ENCODE results near the gene EVX2.

EVX2 gene

GRCh38 chr2:176121190-176122051 lies 37.7 kb upstream of the EVX2 start:
- no peak for DNase-seq

GRCh38 chr2:176120364-176121189 lies 36.8 kb upstream of the EVX2 start:
- no peak for DNase-seq

DNA sequence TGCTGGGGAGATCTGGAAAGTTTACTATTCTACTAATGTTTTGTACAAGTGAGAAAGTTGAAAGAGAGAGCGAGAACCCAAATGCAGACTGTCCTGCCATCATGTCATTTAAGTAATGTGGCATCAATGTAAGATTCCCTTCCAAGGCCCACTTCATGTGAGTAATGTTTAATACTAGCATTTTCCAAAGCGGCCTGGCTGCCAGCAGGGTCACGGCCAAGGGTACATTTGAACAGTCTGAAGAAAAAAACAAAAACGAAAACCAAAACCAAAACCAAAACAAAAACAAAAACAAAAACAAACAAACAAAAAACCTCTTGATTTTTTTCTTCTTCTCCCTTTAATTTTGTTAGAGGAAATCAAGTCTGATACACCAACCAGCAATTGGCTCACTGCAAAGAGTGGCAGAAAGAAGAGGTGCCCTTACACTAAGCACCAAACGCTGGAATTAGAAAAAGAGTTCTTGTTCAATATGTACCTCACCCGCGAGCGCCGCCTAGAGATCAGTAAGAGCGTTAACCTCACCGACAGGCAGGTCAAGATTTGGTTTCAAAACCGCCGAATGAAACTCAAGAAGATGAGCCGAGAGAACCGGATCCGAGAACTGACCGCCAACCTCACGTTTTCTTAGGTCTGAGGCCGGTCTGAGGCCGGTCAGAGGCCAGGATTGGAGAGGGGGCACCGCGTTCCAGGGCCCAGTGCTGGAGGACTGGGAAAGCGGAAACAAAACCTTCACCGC lies 35.0 kb upstream of the EVX2 start:
- DNase-seq, result peak; percentile 5

DNA sequence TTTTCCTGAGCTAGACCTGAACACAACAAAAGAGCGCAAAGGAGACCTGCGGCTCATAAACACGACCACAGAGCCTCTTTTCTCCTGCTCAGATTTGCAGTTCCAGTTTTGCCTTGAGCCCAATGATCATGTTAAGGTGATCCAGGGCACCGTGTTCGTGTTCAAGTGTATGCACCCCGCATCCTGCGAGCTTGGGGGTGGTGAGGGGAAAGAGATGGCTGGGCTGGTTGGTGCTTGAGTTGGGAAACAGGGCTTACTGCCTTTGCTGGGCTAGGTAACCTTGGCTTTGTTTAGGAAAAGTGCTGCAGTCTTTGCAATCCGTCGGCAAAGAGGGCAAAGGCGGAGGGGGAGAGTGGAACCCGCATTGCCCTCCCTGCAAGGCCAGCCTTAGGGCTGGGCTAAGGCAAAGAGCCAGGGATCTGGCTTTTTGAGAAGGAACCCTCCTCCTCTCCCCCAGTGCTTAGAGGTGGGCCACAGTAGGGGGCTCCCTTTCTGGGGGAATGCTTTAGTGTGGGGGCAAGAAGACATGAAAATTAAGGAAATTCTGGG lies 34.1 kb upstream of the EVX2 start:
- no peak for DNase-seq

DNA sequence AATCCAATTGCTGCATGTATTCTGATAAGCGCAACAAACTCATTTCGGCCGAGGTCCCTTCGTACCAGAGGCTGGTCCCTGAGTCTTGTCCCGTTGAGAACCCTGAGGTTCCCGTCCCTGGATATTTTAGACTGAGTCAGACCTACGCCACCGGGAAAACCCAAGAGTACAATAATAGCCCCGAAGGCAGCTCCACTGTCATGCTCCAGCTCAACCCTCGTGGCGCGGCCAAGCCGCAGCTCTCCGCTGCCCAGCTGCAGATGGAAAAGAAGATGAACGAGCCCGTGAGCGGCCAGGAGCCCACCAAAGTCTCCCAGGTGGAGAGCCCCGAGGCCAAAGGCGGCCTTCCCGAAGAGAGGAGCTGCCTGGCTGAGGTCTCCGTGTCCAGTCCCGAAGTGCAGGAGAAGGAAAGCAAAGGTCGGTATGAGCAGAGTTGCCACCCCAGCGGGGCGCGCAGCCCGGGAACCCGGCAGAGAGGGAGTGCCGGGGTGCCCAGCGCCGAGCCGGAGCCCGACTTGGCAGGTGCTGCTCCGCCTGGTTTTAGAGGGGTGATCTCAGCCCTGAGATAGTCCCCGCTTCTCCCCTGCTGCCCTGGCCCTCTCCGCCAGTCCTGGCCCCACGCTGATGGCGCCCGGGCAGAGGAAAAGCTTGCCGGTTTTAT lies 33.5 kb upstream of the EVX2 start:
- DNase-seq, result no peak

DNA sequence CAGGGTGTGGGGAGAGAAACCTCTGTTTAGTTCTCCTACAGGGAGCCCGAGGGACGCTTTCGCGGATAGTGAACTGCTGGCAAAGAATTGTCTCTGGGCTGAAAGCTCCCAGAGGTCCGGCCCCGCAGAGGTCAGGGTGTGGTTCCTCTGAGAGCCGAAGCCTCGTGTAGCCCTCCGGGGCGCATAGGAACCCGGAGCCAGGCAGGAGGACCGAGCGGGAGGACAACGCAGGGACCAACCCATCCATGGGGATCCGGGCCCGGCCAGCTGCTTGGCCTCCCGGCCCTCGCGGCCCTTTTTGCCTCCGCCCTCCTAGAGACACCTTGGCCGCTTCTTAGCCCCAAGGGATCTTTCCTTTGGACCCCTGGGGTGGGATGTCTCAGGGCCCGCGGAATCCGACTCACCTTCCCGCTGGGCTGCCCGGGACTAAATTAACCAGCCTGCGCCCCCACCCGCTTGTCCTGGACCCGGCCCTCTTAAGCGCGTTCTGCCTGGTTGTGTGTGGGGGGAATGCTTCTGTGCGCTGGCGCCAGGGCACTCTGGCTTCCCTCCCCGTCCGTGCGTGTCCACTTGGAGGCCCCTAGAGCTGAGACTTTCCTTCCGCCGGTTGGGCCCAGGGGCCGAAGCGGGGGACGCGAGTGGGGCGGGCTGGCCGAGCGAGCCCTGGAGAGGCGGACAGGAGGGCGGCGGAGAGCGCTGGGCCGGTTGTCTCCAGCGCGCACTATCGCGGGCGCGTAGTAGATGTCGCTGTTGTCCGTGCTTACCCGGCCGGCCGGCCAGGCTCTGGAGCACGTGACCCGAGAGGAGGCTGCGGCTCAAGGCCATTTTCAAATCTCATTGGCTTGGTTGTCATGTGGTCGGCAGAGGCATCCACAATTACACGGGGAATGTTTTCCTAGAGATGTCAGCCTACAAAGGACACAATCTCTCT lies 32.4 kb upstream of the EVX2 start, which contains the start of gene HOXD10:
Gene HOXD10, plus strand, starts transcription at position 896 of the 931 bp plus-strand sequence. CDS start 56 bp downstream, outside the sequence.
- no peak for DNase-seq

- DNase-seq, result no peak
Observed at GRCh38 chr2:176114930-176115625, 31.3 kb upstream of the EVX2 start.

- no peak for DNase-seq
Observed at GRCh38 chr2:176114120-176114929, 30.6 kb upstream of the EVX2 start.

DNA sequence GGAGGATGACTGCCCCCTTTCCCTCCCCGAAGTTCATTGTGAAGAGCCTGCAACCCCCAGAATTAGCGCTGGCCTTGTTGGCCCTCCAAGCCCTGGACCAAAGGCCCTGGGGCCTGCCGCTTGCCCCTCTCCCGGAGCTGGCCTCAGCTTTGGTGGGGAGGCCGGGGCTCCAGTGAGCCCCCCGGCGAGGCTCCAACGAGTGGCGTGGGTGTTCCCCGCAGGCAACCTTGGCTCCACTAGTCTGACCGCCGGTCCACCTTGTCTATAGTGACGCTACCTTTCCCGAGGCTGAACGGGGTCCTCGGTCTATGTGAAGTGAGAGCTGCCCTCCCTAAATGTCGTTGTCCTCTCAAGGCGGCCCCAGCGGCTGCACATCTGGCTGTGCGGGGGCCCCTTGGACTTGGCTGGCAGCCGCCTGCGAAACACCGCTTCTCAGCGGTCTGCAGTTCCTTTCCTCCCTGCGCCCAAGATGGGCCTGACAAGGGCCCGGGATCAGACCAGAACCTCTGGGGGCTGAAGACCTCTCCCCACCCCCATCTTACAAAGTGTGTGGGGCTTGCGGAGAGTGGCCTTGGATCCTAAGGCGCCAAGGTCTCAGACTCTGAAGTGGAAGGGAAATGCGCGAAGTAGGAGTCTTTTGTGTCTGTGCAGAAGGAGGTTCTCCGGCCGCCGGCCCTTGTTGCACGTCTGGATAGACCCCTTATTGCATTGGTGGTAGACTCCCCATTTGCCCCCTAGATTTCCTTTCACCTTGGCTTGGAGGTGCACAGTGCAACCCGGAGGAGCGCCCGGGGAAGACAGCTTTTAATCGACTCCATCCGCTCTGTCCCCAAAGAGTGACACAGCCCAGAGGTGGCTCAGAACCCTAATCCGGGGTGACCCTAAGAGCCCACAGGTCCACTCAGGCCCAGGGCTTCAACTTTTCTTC lies 28.9 kb upstream of the EVX2 start:
- DNase-seq, result no peak

- no peak for DNase-seq
Observed at GRCh38 chr2:176111846-176112374, 28.1 kb upstream of the EVX2 start.

DNA sequence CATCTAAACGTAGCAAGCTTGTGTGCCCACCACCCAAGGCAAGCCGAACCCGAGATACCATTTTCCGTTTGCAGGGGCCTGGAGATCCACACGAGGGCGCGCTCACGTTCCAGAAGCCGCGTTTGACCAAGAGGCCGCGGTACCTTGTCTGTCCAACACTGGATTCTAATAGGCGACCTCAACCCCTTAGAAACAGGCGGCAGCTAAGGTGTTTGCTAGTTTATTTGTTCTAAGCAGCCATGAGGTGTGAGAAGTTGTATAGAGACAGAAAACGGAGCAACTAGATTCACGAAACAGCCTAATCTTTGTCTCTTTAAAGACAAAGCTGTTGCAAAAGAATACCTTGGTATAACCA lies 27.5 kb upstream of the EVX2 start:
- peak; percentile 59 for DNase-seq

DNA sequence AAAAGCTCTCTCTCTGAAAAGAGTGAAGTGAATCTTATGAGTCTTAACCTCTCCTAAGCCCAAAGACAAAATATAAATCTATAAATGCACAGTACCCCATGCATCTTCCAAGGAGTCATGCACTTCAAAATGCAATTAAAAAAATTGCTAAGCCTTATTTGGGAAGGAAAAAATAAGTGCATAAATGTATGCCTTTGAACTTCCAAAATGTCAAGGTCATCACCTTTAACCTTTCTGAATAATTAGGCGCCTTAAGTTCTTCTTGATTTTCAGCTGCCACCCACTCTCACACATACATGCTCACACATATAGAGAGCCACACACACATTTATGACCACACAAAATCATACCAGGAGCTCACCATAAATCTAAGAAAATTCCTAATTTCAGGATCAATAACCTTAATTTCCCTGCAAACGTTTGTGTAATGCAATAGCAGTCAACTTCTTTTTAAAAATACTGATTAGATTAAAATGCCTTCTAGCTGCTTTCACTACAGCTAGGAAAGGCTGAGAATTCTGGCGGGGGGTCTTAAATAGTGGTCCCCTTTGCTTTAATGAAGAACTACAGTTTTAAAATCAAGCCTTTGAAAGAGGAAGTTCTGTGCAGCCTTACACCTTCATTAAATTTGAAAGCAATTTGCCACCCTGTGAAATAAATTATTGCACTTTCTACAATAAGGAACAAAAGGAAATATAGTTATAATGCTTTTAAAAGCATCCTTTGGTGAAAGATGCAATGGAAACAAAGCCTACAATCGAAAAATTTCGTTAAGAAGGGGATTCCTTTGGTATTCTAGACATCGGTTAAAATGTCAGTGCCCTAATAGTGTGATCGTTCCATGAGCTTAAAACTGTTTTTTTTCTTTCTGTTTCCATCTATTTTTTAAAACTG lies 26.9 kb upstream of the EVX2 start:
- DNase-seq, result no peak

DNA sequence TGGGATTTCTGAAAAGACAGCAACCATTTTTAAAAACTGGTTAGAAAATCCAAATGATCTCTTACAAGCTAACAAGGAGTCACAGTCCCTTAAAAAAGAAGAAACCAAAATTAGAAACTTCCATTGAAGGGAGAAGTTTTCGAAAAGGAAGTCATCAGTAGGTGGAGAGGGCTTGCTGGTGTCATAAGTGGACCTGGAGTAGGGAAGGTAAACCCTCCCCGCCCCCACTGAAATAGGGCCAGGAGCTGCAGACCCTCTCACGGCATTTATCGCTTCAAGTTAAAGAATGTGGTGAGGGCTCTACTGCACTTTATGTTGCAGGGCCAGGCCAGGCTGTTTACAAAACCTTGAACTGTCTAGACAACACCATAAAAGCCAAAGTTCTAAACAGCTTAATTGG lies 26.2 kb upstream of the EVX2 start:
- no peak for DNase-seq

DNA sequence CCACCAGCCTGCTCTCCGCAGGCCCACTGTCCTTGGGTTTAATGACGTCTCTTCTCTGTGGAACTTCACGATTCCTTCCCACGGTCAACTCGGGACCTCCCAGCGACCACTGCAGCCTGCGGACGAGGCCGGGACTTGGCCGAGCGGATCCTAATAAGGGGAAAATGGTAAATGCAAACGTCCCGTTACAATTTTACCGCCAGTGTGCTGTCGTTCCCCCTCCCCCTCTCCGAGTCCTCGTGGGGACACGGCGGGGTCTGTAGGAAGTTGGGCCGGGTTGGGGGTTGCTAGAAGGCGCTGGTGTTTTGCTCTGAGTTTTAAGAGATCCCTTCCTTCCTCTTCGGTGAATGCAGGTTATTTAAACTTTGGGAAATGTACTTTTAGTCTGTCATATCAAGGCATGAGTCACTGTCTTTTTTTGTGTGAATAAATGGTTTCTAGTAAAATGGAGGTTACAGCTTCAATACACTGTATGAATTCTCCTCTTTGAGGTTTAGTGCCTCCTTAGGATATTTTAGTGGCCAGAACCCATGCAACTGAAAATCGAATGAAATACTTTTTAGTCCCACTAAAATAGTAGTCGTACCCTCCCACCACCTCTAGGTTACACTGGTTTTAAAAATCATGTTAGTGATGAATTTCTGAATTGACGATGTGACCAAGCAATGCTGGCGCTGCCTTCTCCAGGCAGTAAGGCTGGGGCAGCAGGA lies 25.6 kb upstream of the EVX2 start:
- no peak for DNase-seq

DNA sequence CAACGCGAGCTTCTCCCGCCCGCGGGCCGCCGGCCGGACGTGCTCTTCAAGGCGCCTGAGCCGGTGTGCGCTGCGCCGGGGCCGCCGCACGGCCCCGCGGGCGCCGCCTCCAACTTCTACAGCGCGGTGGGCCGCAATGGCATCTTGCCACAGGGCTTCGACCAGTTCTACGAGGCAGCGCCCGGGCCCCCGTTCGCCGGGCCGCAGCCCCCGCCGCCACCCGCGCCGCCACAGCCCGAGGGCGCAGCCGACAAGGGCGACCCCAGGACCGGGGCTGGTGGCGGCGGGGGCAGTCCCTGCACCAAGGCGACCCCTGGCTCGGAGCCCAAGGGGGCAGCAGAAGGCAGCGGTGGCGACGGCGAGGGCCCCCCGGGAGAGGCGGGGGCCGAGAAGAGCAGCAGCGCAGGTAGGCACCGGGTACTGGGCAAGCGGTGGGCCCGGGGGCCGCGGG lies 24.0 kb upstream of the EVX2 start:
- no peak for DNase-seq
